NT2/D1 (cell line): ENCODE results near the gene SUN1.

Experiments used
- DNase-seq: peaks from one replicate; pipeline ENCODE4 v3.0.0-alpha.2; 2011; ENCODE audit warnings: low read depth, low spot score
- H3K27me3 ChIP-seq: 2 replicates; pipeline ENCODE4 v1.6.0; 2011; ENCODE audit warnings: mild to moderate bottlenecking; ENCODE audit not compliant: insufficient read length, insufficient read depth
- H3K36me3 ChIP-seq: 2 replicates; pipeline ENCODE4 v1.6.1; 2011; ENCODE audit warnings: mild to moderate bottlenecking, low read length, mixed read lengths; ENCODE audit not compliant: insufficient read depth, insufficient read length
- H3K4me1 ChIP-seq: 2 replicates; pipeline ENCODE4 v1.5.1; 2011; ENCODE audit not compliant: insufficient read depth, insufficient read length
- H3K4me3 ChIP-seq: 2 replicates; pipeline ENCODE4 v1.5.1; 2011; ENCODE audit warnings: low read depth; ENCODE audit not compliant: insufficient read length
- H3K9ac ChIP-seq: 2 replicates; pipeline ENCODE4 v1.6.0; 2011; ENCODE audit warnings: low read depth; ENCODE audit not compliant: insufficient read length
- H3K9me3 ChIP-seq: 2 replicates; pipeline ENCODE4 v1.5.1; 2011; ENCODE audit warnings: mild to moderate bottlenecking, low read length; ENCODE audit not compliant: insufficient read depth
- SUZ12 ChIP-seq: IDR thresholded peaks from 2 replicates; pipeline ENCODE4 v1.6.1; 2011; ENCODE audit not compliant: insufficient read length, insufficient read depth; ENCODE audit errors: extremely low read depth
- YY1 ChIP-seq: IDR thresholded peaks from 2 replicates; pipeline ENCODE4 v1.6.1; 2011; ENCODE audit not compliant: insufficient read length, insufficient read depth
- ZNF274 ChIP-seq: IDR thresholded peaks from 2 replicates; pipeline ENCODE4 v1.6.1; 2011; ENCODE audit warnings: mild to moderate bottlenecking, low read depth, low read length

The SUN1 gene

DNA sequence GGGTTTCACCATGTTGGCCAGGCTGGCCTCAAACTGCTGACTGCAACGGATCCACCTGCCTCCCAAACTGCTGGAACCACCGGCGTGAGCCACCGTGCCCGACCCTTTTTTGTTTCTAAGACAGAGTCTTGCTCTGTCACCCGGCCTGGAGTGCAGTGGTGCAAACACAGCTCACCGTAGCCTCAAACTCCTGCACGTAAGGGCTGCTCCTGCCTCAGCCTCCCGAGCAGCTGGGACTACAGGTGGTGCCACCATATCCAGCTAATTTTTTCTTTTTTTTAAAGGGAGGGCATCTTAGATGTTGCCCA lies 85.8 kb downstream of the SUN1 start:
- peaks cover 13% of the 10 kb centered on the region for H3K4me1 ChIP-seq
- DNase-seq: no peak
- no peaks in the 10 kb centered on the region for H3K27me3 ChIP-seq
- TF ChIP-seq ZNF274: no peak
- no peak for TF ChIP-seq YY1
- TF ChIP-seq SUZ12: no peak
- no peak overlapping the region for H3K9ac ChIP-seq
- no peak overlapping the region for H3K4me3 ChIP-seq
- no peaks in the 10 kb centered on the region for H3K9me3 ChIP-seq
- H3K36me3 ChIP-seq: no peaks in the 10 kb centered on the region

DNA sequence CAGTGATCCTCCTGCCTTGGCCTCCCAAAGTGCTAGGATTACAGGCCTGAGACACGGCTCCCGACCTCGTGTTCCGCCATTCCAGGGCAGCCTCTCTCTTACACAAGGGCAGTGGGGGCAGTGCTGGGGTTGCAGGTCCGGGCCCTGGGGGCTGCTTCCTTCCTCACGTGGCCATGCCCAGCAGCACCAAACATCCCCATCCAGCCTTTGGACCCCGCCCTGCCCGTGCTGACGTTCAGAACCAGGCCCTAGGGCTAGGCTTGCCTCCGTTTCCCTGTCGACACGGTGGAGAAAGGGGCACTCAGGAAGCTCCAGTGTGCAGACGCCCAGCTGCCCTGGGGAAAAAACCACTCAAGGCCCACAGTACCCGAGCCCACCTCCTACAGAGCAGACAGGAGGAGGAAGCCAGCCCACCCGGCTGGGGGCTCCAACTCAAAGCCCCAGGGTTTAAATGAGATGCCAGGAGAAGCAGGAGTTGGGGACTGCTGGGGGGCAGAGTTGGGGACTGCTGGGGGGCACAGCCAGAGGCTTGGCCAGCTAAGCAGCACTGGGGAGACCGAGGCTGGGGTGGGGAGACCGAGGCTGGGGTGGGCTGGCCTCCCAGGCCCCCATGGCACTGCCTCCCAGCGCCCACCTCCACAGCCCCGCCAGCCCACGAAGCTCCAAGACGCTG lies 86.3 kb downstream of the SUN1 start:
- Histone ChIP-seq H3K4me1 (peaks cover 17% of the 10 kb centered on the region), H3K27me3 (no peaks in the 10 kb centered on the region), H3K36me3 (no peaks in the 10 kb centered on the region), H3K9me3 (no peaks in the 10 kb centered on the region), H3K4me3 (no peak overlapping the region), H3K9ac (no peak overlapping the region)
- DNase-seq: no peak
- TF ChIP-seq ZNF274 (no peak), SUZ12 (no peak), YY1 (no peak)

DNA sequence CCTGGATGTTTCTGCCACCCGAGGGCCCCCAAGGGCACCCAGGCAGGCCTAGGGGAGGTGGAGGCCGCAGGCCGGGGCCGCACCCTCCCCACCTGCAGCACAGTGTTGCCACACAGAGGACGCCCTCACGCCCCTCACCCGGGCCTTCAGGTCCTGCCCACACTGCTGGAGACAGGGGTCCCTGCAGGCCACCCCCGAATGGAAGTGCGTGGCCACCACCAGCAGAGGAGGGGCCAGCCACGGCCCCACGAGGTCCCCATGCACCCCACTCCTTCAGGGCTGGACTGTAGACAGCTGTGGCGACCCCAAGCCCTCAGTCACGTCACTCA lies 86.8 kb downstream of the SUN1 start:
- Histone ChIP-seq H3K4me3 (no peak overlapping the region), H3K9ac (no peak overlapping the region), H3K36me3 (no peaks in the 10 kb centered on the region), H3K4me1 (peaks cover 19% of the 10 kb centered on the region), H3K27me3 (no peaks in the 10 kb centered on the region), H3K9me3 (no peaks in the 10 kb centered on the region)
- no peak for DNase-seq
- TF ChIP-seq SUZ12: no peak
- TF ChIP-seq ZNF274: no peak
- no peak for TF ChIP-seq YY1

DNA sequence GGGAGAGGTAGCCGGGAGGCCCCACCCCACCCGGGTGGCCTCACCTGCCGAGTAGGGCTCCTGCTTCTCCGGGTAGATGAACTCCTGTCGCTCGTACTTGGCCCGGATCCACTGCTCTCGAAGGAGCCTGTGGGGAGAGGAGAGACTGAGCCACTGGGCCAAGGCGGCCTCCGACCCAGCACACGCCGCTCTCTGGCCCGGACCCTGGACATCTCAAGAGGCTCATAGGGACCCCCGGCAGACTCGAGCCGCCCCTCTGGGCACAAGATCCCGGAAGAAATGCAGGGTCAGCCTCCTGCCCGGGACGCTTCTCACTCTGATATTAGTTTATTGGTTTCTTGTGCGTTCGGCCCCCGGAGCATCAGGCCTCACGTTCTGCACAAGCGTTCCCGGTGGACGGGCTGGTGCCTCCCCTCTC lies 87.7 kb downstream of the SUN1 start:
- DNase-seq: no peak
- Histone ChIP-seq H3K36me3 (no peaks in the 10 kb centered on the region), H3K9ac (no peak overlapping the region), H3K9me3 (no peaks in the 10 kb centered on the region), H3K4me1 (peaks cover 19% of the 10 kb centered on the region), H3K4me3 (no peak overlapping the region), H3K27me3 (no peaks in the 10 kb centered on the region)
- TF ChIP-seq ZNF274: no peak
- TF ChIP-seq YY1: no peak
- TF ChIP-seq SUZ12: no peak

DNA sequence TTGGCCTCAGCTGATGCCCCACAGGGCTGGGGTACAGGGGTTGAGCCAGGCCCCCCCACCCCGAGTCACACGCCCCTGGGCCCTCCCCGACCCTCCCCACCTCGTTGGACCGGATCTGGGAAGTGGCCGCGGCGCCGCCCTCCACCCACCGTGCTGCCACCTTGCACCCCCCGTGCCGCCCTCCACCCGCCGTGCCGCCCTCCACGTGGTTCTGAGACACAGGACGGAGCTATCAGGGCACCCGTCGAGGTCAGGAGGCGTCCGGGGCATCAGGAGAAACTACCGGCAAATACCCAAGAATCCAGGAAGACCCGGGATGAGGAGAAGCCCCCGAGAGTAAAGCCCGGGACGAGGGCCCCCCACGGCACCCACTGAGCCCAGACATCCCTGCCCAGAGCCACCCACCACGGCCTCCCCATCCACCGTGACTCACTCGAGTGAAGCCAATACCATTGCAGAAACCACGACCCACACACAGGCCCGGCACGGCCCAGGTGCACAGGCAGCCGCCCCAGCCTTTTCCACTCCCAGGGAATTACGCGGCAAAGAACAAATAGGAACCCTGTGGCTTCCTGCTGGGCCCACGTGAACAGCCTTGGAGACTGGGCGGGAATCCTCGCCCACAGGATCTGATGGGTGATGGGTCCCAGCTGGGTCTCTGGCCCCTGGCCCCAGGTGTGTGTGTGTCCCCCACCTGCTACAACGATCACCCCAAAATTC lies 88.2 kb downstream of the SUN1 start:
- Histone ChIP-seq H3K36me3 (no peaks in the 10 kb centered on the region), H3K9ac (no peak overlapping the region), H3K27me3 (no peaks in the 10 kb centered on the region), H3K4me3 (no peak overlapping the region), H3K4me1 (peaks cover 15% of the 10 kb centered on the region), H3K9me3 (no peaks in the 10 kb centered on the region)
- DNase-seq: no peak
- TF ChIP-seq SUZ12 (no peak), ZNF274 (no peak), YY1 (no peak)

DNA sequence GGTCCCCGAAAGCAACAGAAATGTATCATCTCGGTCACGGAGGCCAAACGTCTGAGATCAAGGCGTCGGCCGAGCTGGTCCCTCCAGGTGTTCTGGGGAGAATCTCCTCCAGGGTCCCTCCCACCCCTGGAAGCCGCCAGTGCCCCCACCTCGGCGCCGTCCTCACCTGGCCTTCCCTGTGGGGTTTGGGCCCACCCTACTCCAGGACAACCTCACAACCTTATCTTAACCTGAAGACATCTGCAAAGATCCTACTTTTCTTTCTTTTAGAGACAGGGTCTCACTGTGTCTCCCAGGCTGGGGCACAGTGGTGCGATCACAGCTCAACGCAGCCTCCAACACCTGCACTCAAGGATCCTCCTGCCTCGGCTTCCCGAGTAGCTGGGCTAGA lies 88.8 kb downstream of the SUN1 start:
- no peaks in the 10 kb centered on the region for H3K36me3 ChIP-seq
- TF ChIP-seq SUZ12 (no peak), ZNF274 (no peak), YY1 (no peak)
- H3K4me3 ChIP-seq: no peak overlapping the region
- no peaks in the 10 kb centered on the region for H3K27me3 ChIP-seq
- peaks cover 14% of the 10 kb centered on the region for H3K4me1 ChIP-seq
- no peak overlapping the region for H3K9ac ChIP-seq
- no peaks in the 10 kb centered on the region for H3K9me3 ChIP-seq
- DNase-seq: no peak

DNA sequence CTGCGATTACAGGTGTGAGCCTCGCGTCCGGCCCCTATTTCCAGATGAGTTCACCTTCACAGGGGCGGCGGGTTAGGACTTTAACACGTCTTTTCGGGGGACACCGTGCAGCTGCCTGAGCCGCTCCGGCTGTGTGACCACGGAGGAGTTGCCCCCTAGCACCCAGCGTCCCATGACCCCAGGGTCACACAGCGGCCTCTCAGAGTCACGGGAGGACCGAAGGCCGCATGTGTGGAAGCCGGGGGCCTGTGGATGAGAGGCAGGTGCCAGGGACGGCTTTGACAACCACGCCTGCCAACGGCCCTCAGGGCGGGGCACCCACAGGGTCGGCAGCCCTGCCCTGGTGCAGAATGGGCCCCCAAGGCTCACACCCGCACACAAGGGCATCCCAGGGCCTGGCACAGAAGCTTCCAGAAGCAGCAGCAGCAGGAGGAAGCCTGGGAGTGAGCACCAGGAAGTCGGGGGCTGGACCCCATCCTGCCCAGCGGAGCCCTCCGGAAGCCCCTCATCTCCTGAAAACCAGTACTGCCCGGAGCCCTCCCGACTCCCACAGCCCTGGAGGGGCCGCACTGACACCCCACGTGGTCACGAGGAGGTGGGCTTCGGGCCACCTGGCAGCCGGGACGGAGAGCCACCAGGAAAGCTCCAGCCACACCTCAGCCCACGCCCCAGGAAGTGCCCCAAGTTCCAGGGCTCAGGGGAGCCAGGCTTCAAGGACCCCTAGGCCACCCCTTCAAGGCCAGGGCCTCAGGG lies 89.5 kb downstream of the SUN1 start:
- TF ChIP-seq ZNF274 (no peak), YY1 (no peak), SUZ12 (no peak)
- H3K9ac ChIP-seq: no peak overlapping the region
- no peaks in the 10 kb centered on the region for H3K9me3 ChIP-seq
- no peaks in the 10 kb centered on the region for H3K36me3 ChIP-seq
- no peaks in the 10 kb centered on the region for H3K27me3 ChIP-seq
- DNase-seq: no peak
- no peak overlapping the region for H3K4me3 ChIP-seq
- peaks cover 11% of the 10 kb centered on the region for H3K4me1 ChIP-seq
